ENCODE measurements around the gene SLC23A2.

DNA sequence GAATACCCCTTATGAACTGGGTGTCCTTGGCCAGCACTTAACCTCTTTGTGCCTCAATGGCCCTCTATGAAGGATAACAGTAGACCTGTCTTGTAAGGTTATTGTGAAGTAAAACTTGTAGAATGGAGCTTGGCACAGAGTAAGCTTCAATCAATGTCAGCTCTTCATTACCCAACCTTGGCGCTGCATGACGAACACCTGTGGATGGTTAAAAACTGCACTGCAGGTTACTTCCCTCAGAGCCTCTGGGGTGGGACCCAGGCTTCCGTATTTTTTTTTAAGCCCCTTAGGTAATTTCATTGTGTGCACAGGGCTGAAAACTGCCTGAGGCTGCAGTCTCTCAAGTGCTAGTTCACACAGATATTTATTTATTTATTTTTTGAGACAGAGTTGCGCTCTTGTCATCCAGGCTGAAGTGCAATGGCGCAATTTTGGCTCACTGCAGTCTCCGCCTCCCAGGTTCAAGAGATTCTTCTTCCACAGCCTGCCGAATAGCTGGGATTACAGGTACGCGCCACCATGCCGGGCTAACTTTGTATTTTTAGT is 42.8 kb upstream of the SLC23A2 start:
- TF ChIP-seq EZH2 (IDR thresholded peaks at IDR 0.05; ENCODE audit: insufficient read depth, low read length) = no peak
- TF ChIP-seq, protein P1, sequence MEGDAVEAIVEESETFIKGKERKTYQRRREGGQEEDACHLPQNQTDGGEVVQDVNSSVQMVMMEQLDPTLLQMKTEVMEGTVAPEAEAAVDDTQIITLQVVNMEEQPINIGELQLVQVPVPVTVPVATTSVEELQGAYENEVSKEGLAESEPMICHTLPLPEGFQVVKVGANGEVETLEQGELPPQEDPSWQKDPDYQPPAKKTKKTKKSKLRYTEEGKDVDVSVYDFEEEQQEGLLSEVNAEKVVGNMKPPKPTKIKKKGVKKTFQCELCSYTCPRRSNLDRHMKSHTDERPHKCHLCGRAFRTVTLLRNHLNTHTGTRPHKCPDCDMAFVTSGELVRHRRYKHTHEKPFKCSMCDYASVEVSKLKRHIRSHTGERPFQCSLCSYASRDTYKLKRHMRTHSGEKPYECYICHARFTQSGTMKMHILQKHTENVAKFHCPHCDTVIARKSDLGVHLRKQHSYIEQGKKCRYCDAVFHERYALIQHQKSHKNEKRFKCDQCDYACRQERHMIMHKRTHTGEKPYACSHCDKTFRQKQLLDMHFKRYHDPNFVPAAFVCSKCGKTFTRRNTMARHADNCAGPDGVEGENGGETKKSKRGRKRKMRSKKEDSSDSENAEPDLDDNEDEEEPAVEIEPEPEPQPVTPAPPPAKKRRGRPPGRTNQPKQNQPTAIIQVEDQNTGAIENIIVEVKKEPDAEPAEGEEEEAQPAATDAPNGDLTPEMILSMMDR (IDR thresholded peaks at IDR 0.05; ENCODE audit: insufficient read depth, low read depth, low read length) = no peak

Data from astrocyte (in vitro differentiated cells and primary cell).